GM23338 (cell line): ENCODE results near the gene CACNA1C. TPM values are rescaled to one million over a fixed set of nuclear protein-coding genes. Genes with fewer than 3 reads are reported as not detected.

Experiments used
- ATAC-seq: fragments of 200-7000 bp; cut with Tn5 transposase; 3 replicates; pipeline ENCODE4 v1.9.1; 2020
- DNase-seq: peaks from one replicate; pipeline ENCODE4 v3.0.0-alpha.2; 2015; ENCODE audit warnings: low spot score
- H2AFZ ChIP-seq: fragments of 200-600 bp; sonication (generic); 2 replicates; pipeline ENCODE4 v1.8.0; 2016; ENCODE audit warnings: antibody characterized with exemption, mild to moderate bottlenecking, moderate library complexity
- H3F3A ChIP-seq: fragments of 200-600 bp; sonication (generic); replicated peaks from 2 replicates; pipeline ENCODE4 v1.8.0; 2017; ENCODE audit warnings: antibody characterized with exemption, mixed run types, low read depth
- H3K27ac ChIP-seq: fragments of 200-600 bp; sonication (generic); 2 replicates; pipeline ENCODE4 v1.6.1; 2016; ENCODE audit warnings: low read depth
- H3K27me3 ChIP-seq: fragments of 200-600 bp; sonication (generic); 2 replicates; pipeline ENCODE4 v1.8.0; 2016; ENCODE audit warnings: mild to moderate bottlenecking, mixed run types, moderate library complexity; ENCODE audit not compliant: insufficient read depth
- H3K36me3 ChIP-seq: fragments of 200-600 bp; sonication (generic); 2 replicates; pipeline ENCODE4 v1.8.0; 2016; ENCODE audit warnings: mild to moderate bottlenecking; ENCODE audit not compliant: insufficient read depth
- H3K4me1 ChIP-seq: fragments of 200-600 bp; sonication (generic); 2 replicates; pipeline ENCODE4 v1.8.0; 2016; ENCODE audit warnings: mild to moderate bottlenecking, moderate library complexity; ENCODE audit not compliant: insufficient read depth
- H3K4me2 ChIP-seq: fragments of 200-600 bp; sonication (generic); 2 replicates; pipeline ENCODE4 v1.7.1; 2017; ENCODE audit warnings: mixed run types
- H3K4me3 ChIP-seq: fragments of 200-600 bp; sonication (generic); 2 replicates; pipeline ENCODE4 v1.6.1; 2016; ENCODE audit warnings: mixed run types
- H3K79me2 ChIP-seq: fragments of 200-600 bp; sonication (generic); replicated peaks from 2 replicates; pipeline ENCODE4 v1.8.0; 2017; ENCODE audit warnings: mild to moderate bottlenecking; ENCODE audit not compliant: insufficient read depth
- H3K9me2 ChIP-seq: fragments of 200-600 bp; sonication (generic); 2 replicates; pipeline ENCODE4 v1.8.0; 2017; ENCODE audit not compliant: insufficient read depth
- H4K20me1 ChIP-seq: fragments of 200-600 bp; sonication (generic); replicated peaks from 2 replicates; pipeline ENCODE4 v1.8.0; 2017; ENCODE audit warnings: mild to moderate bottlenecking; ENCODE audit not compliant: insufficient read depth
- H3K27ac Mint-ChIP-seq: 2 replicates; pipeline ENCODE4 v1.8.0; 2020; ENCODE audit warnings: inconsistent platforms, mild to moderate bottlenecking, moderate library complexity, mixed read lengths
- H3K27me3 Mint-ChIP-seq: 3 replicates; pipeline ENCODE4 v1.8.0; 2022; ENCODE audit warnings: low read depth, mild to moderate bottlenecking, moderate library complexity, mixed read lengths, inconsistent platforms; ENCODE audit not compliant: insufficient read depth, poor library complexity
- H3K36me3 Mint-ChIP-seq: 3 replicates; pipeline ENCODE4 v1.8.0; 2021; ENCODE audit warnings: low read depth, mild to moderate bottlenecking, inconsistent platforms, moderate library complexity, mixed read lengths
- H3K4me1 Mint-ChIP-seq: 3 replicates; pipeline ENCODE4 v1.8.0; 2020; ENCODE audit warnings: mild to moderate bottlenecking, inconsistent platforms, mixed read lengths
- H3K4me3 Mint-ChIP-seq: 3 replicates; pipeline ENCODE4 v1.8.0; 2021; ENCODE audit warnings: moderate library complexity, mild to moderate bottlenecking, inconsistent platforms, mixed read lengths
- H3K9me3 Mint-ChIP-seq: 3 replicates; pipeline ENCODE4 v1.8.0; 2020; ENCODE audit warnings: moderate library complexity, mild to moderate bottlenecking, inconsistent platforms, mixed read lengths
- CREB1 ChIP-seq: fragments of 250-450 bp; sonication (Bioruptor Pico); IDR thresholded peaks from 2 replicates; pipeline ENCODE4 v1.5.0; 2020; ENCODE audit warnings: low read depth, mild to moderate bottlenecking, moderate library complexity
- CTCF ChIP-seq, 2 experiments: fragments of 200-600 bp in 1 of 2; sonication (generic) in 1 of 2; conservative IDR thresholded peaks; 2 replicates each; pipeline versions ENCODE4 v1.5.1 to v1.6.1; 2016 to 2017; ENCODE audit warnings: antibody characterized with exemption in 2 of 2, low read depth in 2 of 2, mild to moderate bottlenecking in 2 of 2, moderate library complexity in 1 of 2
- ETS1 ChIP-seq: IDR thresholded peaks from 2 replicates; pipeline ENCODE4 v1.6.1; 2016; ENCODE audit warnings: antibody characterized with exemption
- EZH2 ChIP-seq: fragments of 200-600 bp; sonication (generic); IDR thresholded peaks from one replicate; pipeline ENCODE4 v1.8.0; 2017; ENCODE audit warnings: antibody characterized with exemption, mild to moderate bottlenecking, low read depth; ENCODE audit not compliant: unreplicated experiment
- EZH2phosphoT487 ChIP-seq: fragments of 200-600 bp; sonication (generic); IDR thresholded peaks from one replicate; pipeline ENCODE4 v1.8.1; 2018; ENCODE audit warnings: antibody characterized with exemption; ENCODE audit not compliant: unreplicated experiment
- JUNB ChIP-seq: IDR thresholded peaks from one replicate; pipeline ENCODE4 v1.6.1; 2016; ENCODE audit warnings: antibody characterized with exemption; ENCODE audit not compliant: unreplicated experiment
- NANOG ChIP-seq: IDR thresholded peaks from 2 replicates; pipeline ENCODE4 v1.6.1; 2016; ENCODE audit warnings: antibody characterized with exemption, borderline replicate concordance
- POLR2AphosphoS5 ChIP-seq: IDR thresholded peaks from 2 replicates; pipeline ENCODE4 v1.6.1; 2016; ENCODE audit warnings: antibody characterized with exemption, low read depth
- REST ChIP-seq: IDR thresholded peaks from one replicate; pipeline ENCODE4 v1.6.1; 2018; ENCODE audit warnings: antibody characterized with exemption; ENCODE audit not compliant: unreplicated experiment
- STAT1 ChIP-seq: IDR thresholded peaks from one replicate; pipeline ENCODE4 v1.6.1; 2016; ENCODE audit warnings: antibody characterized with exemption; ENCODE audit not compliant: unreplicated experiment
- ZNF114 ChIP-seq: fragments of 250-450 bp; sonication (Bioruptor Pico); IDR thresholded peaks from 2 replicates; pipeline ENCODE4 v1.5.0; 2020; ENCODE audit warnings: mild to moderate bottlenecking, moderate library complexity
- ZNF462 ChIP-seq: fragments of 250-450 bp; sonication (Bioruptor Pico); IDR thresholded peaks from 2 replicates; pipeline ENCODE4 v1.5.0; 2020; ENCODE audit warnings: mild to moderate bottlenecking, moderate library complexity
- polyA plus RNA-seq: library from polyadenylated mRNA; unstranded; fragments of >200 nt; fragmentation: Nextera tagmentation; extraction: Ambion mirVana; gene quantifications from 2 replicates; pipeline ENCODE4 v1.2.1, GENCODE V29; 2016
- total RNA-seq: library from RNA; depleted of rRNA; stranded (reverse); fragments of >200 nt; shearing (Covaris generic); gene quantifications from 2 replicates; pipeline ENCODE4 v1.2.3, GENCODE V29; 2014

The CACNA1C gene
- total and polyA plus RNA-seq, 2 experiments from 2014 or later: 0.78 to 2.1 TPM

- peaks cover 7% of the 10 kb centered on the region for H3K27me3 Mint-ChIP-seq
- no peak overlapping the region for H3K4me3 Mint-ChIP-seq
- no peaks in the 10 kb centered on the region; the same call in 1 of the 2 replicates for H3K9me2 ChIP-seq
- no peak for ATAC-seq
- H3K27ac ChIP-seq: no peak overlapping the region
- no peaks in the 10 kb centered on the region for H3K9me3 Mint-ChIP-seq
- H4K20me1 ChIP-seq: no peaks in the 10 kb centered on the region
- TF ChIP-seq NANOG (no peak), EZH2phosphoT487 (no peak), STAT1 (no peak), EZH2 (no peak), POLR2AphosphoS5 (no peak), JUNB (no peak), ZNF114 (CRISPR knock-in tag) (no peak), CREB1 (CRISPR knock-in tag) (no peak), ZNF462 (CRISPR knock-in tag) (no peak), ETS1 (no peak), CTCF (conservative IDR thresholded peaks at IDR 0.05; ENCODE audit: low read depth in 2 of 2) (no peak), REST (no peak)
- H3K27ac Mint-ChIP-seq: no peak overlapping the region
- H3K36me3 Mint-ChIP-seq: no peaks in the 10 kb centered on the region
- H2AFZ ChIP-seq: no peak overlapping the region
- no peak for DNase-seq
- H3K4me2 ChIP-seq: no peak overlapping the region
- no peaks in the 10 kb centered on the region for H3F3A ChIP-seq
- H3K27me3 ChIP-seq: no peaks in the 10 kb centered on the region
- H3K79me2 ChIP-seq: no peaks in the 10 kb centered on the region
- H3K4me1 ChIP-seq: no peaks in the 10 kb centered on the region
- peaks cover 9% of the 10 kb centered on the region for H3K4me1 Mint-ChIP-seq
- no peaks in the 10 kb centered on the region for H3K36me3 ChIP-seq
- H3K4me3 ChIP-seq: no peak overlapping the region
Observed at GRCh38 chr12:2144951-2145350, 92.2 kb downstream of the CACNA1C start.
